A549 (cell line): ENCODE data around the gene BICRA.

Experiments used
- CEBPB ChIP-seq, 2 experiments: fragments of >200 bp in 1 of 2; sonication (Bioruptor Twin) in 1 of 2; formaldehyde crosslinking in 1 of 2; IDR thresholded peaks; 2 replicates each; pipeline ENCODE4 v1.6.1; 2012 to 2016
- CHD4 ChIP-seq: fragments of 200-600 bp; sonication (generic); IDR thresholded peaks from 2 replicates; pipeline ENCODE4 v1.6.1; 2016; ENCODE audit warnings: antibody characterized with exemption, mild to moderate bottlenecking, borderline replicate concordance
- HOXB5 ChIP-seq: fragments of 250-450 bp; sonication (Bioruptor Pico); IDR thresholded peaks from 2 replicates; pipeline ENCODE4 v1.5.0; 2020; ENCODE audit warnings: mild to moderate bottlenecking, moderate library complexity
- JUNB ChIP-seq: fragments of >200 bp; sonication (Bioruptor Twin); formaldehyde crosslinking; IDR thresholded peaks from 2 replicates; pipeline ENCODE4 v1.6.1; 2016
- POLR2A ChIP-seq: IDR thresholded peaks from 2 replicates; pipeline ENCODE4 v1.6.1; 2012; ENCODE audit warnings: mild to moderate bottlenecking, low read length
- RCOR1 ChIP-seq: fragments of 150-350 bp; IDR thresholded peaks from 2 replicates; pipeline ENCODE4 v1.6.1; 2014; ENCODE audit warnings: antibody characterized with exemption, low read length, low read depth
- RFX5 ChIP-seq: fragments of 450-650 bp; IDR thresholded peaks from 2 replicates; pipeline ENCODE4 v1.7.1; 2014; ENCODE audit warnings: antibody characterized with exemption, mild to moderate bottlenecking, moderate library complexity
- TF ChIP-seq, protein P1 (sequence below): fragments of >200 bp; sonication (Bioruptor Twin); formaldehyde crosslinking; IDR thresholded peaks from 3 replicates; pipeline ENCODE4 v1.5.1; 2016
- TF ChIP-seq, protein P2 (sequence below): fragments of 150-350 bp; IDR thresholded peaks from 2 replicates; pipeline ENCODE4 v1.6.1; 2014; ENCODE audit warnings: low read depth, mild to moderate bottlenecking, low read length
- TF ChIP-seq, protein P3 (sequence below): fragments of 450-650 bp; IDR thresholded peaks from 2 replicates; pipeline ENCODE4 v1.6.1; 2014; ENCODE audit warnings: antibody characterized with exemption

DNA sequence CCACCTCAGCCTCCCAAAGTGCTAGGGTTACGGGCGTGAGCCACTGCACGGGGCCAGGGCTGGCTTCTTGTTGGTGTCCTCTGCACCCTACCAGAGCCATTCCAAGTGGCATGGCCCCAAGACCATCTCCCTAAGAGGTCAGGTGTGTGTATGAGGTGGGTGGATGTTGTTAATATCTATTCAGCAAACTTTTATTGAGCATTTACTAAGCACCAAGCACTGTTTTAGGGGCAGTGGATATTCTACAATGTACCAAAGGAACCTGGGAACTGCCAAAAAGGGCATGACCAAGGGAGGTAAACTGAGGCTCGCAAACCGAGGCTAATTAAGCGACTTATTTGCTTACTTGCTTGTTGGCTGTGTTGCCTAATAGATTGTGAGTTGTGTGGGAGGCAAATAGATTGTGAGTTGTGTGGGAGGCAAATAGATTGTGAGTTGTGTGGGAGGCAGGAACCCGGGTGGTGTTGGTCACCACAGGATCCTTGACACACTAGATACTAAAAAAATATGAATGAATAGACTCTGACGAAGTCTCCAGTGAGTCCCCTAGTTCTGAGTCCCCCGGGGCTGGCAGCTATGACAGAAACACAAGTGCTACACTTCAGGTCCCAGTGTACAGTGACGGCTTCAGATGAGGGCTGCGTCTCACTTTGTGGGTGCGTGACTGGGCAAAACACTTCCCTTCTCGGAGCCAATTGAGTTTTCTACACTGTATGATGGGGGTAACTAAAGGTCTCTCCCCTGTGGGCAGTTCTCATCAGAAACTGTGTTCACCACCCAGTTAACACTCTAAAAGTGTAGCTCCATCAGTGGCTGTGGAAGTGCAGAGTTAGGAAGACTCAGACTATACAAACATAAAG lies 5.0 kb upstream of the BICRA start:
- TF ChIP-seq, protein P1, sequence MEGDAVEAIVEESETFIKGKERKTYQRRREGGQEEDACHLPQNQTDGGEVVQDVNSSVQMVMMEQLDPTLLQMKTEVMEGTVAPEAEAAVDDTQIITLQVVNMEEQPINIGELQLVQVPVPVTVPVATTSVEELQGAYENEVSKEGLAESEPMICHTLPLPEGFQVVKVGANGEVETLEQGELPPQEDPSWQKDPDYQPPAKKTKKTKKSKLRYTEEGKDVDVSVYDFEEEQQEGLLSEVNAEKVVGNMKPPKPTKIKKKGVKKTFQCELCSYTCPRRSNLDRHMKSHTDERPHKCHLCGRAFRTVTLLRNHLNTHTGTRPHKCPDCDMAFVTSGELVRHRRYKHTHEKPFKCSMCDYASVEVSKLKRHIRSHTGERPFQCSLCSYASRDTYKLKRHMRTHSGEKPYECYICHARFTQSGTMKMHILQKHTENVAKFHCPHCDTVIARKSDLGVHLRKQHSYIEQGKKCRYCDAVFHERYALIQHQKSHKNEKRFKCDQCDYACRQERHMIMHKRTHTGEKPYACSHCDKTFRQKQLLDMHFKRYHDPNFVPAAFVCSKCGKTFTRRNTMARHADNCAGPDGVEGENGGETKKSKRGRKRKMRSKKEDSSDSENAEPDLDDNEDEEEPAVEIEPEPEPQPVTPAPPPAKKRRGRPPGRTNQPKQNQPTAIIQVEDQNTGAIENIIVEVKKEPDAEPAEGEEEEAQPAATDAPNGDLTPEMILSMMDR = no peak
- TF ChIP-seq, protein P2, sequence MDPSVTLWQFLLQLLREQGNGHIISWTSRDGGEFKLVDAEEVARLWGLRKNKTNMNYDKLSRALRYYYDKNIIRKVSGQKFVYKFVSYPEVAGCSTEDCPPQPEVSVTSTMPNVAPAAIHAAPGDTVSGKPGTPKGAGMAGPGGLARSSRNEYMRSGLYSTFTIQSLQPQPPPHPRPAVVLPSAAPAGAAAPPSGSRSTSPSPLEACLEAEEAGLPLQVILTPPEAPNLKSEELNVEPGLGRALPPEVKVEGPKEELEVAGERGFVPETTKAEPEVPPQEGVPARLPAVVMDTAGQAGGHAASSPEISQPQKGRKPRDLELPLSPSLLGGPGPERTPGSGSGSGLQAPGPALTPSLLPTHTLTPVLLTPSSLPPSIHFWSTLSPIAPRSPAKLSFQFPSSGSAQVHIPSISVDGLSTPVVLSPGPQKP = no peak
- TF ChIP-seq HOXB5 (CRISPR knock-in tag) = no peak
- no peak for TF ChIP-seq POLR2A
- no peak for TF ChIP-seq RFX5
- TF ChIP-seq, protein P3, sequence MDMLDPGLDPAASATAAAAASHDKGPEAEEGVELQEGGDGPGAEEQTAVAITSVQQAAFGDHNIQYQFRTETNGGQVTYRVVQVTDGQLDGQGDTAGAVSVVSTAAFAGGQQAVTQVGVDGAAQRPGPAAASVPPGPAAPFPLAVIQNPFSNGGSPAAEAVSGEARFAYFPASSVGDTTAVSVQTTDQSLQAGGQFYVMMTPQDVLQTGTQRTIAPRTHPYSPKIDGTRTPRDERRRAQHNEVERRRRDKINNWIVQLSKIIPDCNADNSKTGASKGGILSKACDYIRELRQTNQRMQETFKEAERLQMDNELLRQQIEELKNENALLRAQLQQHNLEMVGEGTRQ = no peak
- TF ChIP-seq CHD4 = no peak
- TF ChIP-seq CEBPB (IDR thresholded peaks at IDR 0.05) = no peak
- no peak for TF ChIP-seq JUNB
- no peak for TF ChIP-seq RCOR1
